OCI-LY3 (cell line): ENCODE results near the gene CNIH3.

Experiments
- H2AFZ ChIP-seq: fragments of 200-600, 300-600 bp; shearing (Covaris generic); 2 replicates; pipeline ENCODE4 v1.6.0; 2014; ENCODE audit warnings: antibody characterized with exemption, low read depth, low read length
- H3K27ac ChIP-seq: fragments of 200-600, 300-600 bp; sonication (generic); 2 replicates; pipeline ENCODE4 v1.5.1; 2014; ENCODE audit warnings: mild to moderate bottlenecking, low read length, moderate library complexity, mixed read lengths
- H3K27me3 ChIP-seq: fragments of 200-600, 300-600 bp; sonication (generic); 2 replicates; pipeline ENCODE4 v1.6.1; 2014; ENCODE audit warnings: low read depth, low read length, mixed read lengths
- H3K36me3 ChIP-seq: fragments of 200-600, 300-600 bp; sonication (generic); replicated peaks from 2 replicates; pipeline ENCODE3; 2014; ENCODE audit warnings: low read depth, low read length, mixed read lengths
- H3K4me1 ChIP-seq: fragments of 300-600, 200-600 bp; sonication (generic); 2 replicates; pipeline ENCODE4 v1.6.1; 2014; ENCODE audit warnings: low read length, mixed read lengths
- H3K4me2 ChIP-seq: fragments of 200-600, 300-600 bp; sonication (generic); 2 replicates; pipeline ENCODE4 v1.6.1; 2014; ENCODE audit warnings: low read length, mixed read lengths
- H3K4me3 ChIP-seq: fragments of 300-600, 200-600 bp; sonication (generic); 2 replicates; pipeline ENCODE4 v1.5.1; 2014; ENCODE audit warnings: antibody characterized with exemption, mild to moderate bottlenecking, low read length, moderate library complexity
- H3K79me2 ChIP-seq: fragments of 300-600, 200-600 bp; shearing (Covaris generic); 2 replicates; pipeline ENCODE4 v1.6.1; 2014; ENCODE audit warnings: mild to moderate bottlenecking, low read length, mixed read lengths
- H3K9ac ChIP-seq: fragments of 300-600, 200-600 bp; shearing (Covaris generic); 2 replicates; pipeline ENCODE4 v1.6.0; 2014; ENCODE audit warnings: mild to moderate bottlenecking, low read length, moderate library complexity
- H3K9me3 ChIP-seq: fragments of 200-600, 300-600 bp; shearing (Covaris generic); 2 replicates; pipeline ENCODE4 v1.6.1; 2014; ENCODE audit warnings: low read length, mixed read lengths; ENCODE audit not compliant: insufficient read depth
- H4K20me1 ChIP-seq: fragments of 200-600, 300-600 bp; sonication (generic); 2 replicates; pipeline ENCODE4 v1.6.1; 2016; ENCODE audit warnings: low read length, mixed read lengths; ENCODE audit not compliant: insufficient read depth
- CTCF ChIP-seq: fragments of 200-600, 300-600 bp; sonication (generic); IDR thresholded peaks from 2 replicates; pipeline ENCODE4 v1.5.1; 2014; ENCODE audit warnings: antibody characterized with exemption, low read length, low read depth
- EZH2phosphoT487 ChIP-seq: fragments of 200-600 bp; shearing (Covaris generic); IDR thresholded peaks from 2 replicates; pipeline ENCODE4 v1.6.1; 2018; ENCODE audit warnings: antibody characterized with exemption, mixed run types, low read depth

Gene CNIH3

DNA sequence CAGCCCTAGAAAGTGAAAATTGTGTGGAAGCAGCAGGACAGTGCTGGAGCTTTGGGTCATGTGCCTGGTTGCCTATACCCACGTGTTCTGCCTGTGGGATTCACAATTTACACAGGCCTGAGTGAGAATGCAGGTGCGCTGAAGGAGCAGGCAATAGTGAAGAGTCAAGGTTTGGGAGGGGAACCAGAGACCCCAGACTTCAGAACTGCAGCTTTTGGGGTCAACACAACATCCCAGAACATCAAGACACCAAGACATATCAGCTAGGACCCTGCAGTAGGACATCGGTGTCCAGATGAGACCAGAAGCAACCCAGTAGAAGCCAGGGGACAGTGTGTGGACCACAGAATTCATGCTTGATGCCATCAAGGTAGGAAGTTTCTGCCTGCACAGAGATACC, 29.1 kb upstream of the CNIH3 start:
- no peaks in the 10 kb centered on the region for H3K36me3 ChIP-seq
- no peaks in the 10 kb centered on the region for H3K79me2 ChIP-seq
- no peak overlapping the region for H3K4me2 ChIP-seq
- no peak overlapping the region for H3K4me3 ChIP-seq
- TF ChIP-seq CTCF (no peak), EZH2phosphoT487 (no peak)
- H4K20me1 ChIP-seq = no peaks in the 10 kb centered on the region
- no peak overlapping the region for H3K9ac ChIP-seq
- H3K27me3 ChIP-seq = no peaks in the 10 kb centered on the region
- H2AFZ ChIP-seq = no peak overlapping the region
- no peaks in the 10 kb centered on the region for H3K9me3 ChIP-seq
- no peak overlapping the region for H3K27ac ChIP-seq
- H3K4me1 ChIP-seq = no peaks in the 10 kb centered on the region

DNA sequence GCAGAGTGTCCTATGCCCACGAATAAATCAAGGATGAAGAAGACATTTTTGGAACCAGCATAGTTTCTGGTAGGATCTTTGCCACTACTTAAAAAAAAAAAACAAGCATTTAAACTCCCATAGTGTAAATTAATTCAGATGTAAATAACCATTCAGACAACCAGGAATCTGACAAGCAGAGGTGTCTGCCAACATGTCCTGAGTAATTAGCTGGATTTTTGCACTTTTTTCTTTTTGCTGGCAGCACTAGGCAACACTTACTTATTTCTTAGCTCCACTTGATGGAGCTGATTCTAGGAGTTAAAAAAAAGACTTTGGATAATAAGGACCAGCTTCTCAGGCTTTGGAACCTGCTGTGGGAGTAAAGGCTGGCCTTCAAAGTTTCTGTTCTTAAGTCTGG, 27.6 kb upstream of the CNIH3 start:
- no peak overlapping the region for H3K4me3 ChIP-seq
- no peak for TF ChIP-seq EZH2phosphoT487
- no peak for TF ChIP-seq CTCF
- H3K27me3 ChIP-seq = no peaks in the 10 kb centered on the region
- H3K4me2 ChIP-seq = no peak overlapping the region
- H3K27ac ChIP-seq = no peak overlapping the region
- no peaks in the 10 kb centered on the region for H4K20me1 ChIP-seq
- no peaks in the 10 kb centered on the region for H3K79me2 ChIP-seq
- peaks cover 8% of the 10 kb centered on the region for H3K4me1 ChIP-seq
- H2AFZ ChIP-seq = no peak overlapping the region
- no peaks in the 10 kb centered on the region for H3K36me3 ChIP-seq
- no peak overlapping the region for H3K9ac ChIP-seq
- no peaks in the 10 kb centered on the region for H3K9me3 ChIP-seq

DNA sequence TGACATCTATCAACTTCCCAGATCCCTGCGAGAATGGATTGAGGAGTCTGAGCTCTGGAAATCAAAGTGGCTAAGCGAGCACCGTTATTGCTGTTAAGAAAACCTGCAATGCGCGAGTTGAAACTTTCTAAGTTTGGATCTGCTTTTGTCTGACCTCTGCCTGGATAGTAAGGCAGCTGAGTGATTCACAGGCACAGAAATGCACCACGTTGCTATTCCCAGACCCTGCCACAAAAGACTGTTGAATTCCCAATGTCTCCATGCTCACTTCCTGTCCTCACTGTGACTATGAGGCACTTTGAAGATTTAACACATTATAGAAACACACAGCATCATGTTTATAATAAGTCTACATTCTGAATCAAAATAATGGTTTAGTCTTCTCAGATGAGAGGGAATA, 27.1 kb upstream of the CNIH3 start:
- no peak overlapping the region for H3K27ac ChIP-seq
- no peaks in the 10 kb centered on the region for H3K36me3 ChIP-seq
- no peak overlapping the region for H3K4me3 ChIP-seq
- H3K79me2 ChIP-seq = no peaks in the 10 kb centered on the region
- no peaks in the 10 kb centered on the region for H3K27me3 ChIP-seq
- no peaks in the 10 kb centered on the region for H4K20me1 ChIP-seq
- H3K9ac ChIP-seq = no peak overlapping the region
- no peak overlapping the region for H3K4me2 ChIP-seq
- no peaks in the 10 kb centered on the region for H3K9me3 ChIP-seq
- TF ChIP-seq EZH2phosphoT487 (no peak), CTCF (no peak)
- H3K4me1 ChIP-seq = peaks cover 8% of the 10 kb centered on the region
- H2AFZ ChIP-seq = no peak overlapping the region

GRCh38 chr1:224591326-224591725, 24.8 kb upstream of the CNIH3 start:
- H3K4me3 ChIP-seq = no peak overlapping the region
- H3K4me1 ChIP-seq = peaks cover 8% of the 10 kb centered on the region
- H2AFZ ChIP-seq = no peak overlapping the region
- no peaks in the 10 kb centered on the region for H3K9me3 ChIP-seq
- H3K27ac ChIP-seq = no peak overlapping the region
- TF ChIP-seq EZH2phosphoT487 (no peak), CTCF (no peak)
- no peak overlapping the region for H3K9ac ChIP-seq
- H3K27me3 ChIP-seq = no peaks in the 10 kb centered on the region
- no peaks in the 10 kb centered on the region for H4K20me1 ChIP-seq
- no peaks in the 10 kb centered on the region for H3K79me2 ChIP-seq
- no peaks in the 10 kb centered on the region for H3K36me3 ChIP-seq
- H3K4me2 ChIP-seq = no peak overlapping the region
